Measurements from ENCODE around the gene NUP42.

GRCh38 chr7:23249486-23249885, 67.6 kb downstream of the NUP42 start:
- no peak for TF ChIP-seq GATA2 (IDR thresholded peaks at IDR 0.05; ENCODE audit: low read depth, low read length)
- TF ChIP-seq GATA3 (IDR thresholded peaks at IDR 0.05; ENCODE audit: low read depth, low read length) = no peak
